GM12878 (cell line): ENCODE measurements around the gene C17orf114.

ENCODE experiments used
- ATAC-seq: fragments of 200-7000 bp; cut with Tn5 transposase; 3 replicates; pipeline ENCODE4 v1.9.1; 2020; ENCODE audit warnings: mild to moderate bottlenecking, moderate library complexity
- BruUV-seq: library from RNA; stranded (reverse); fragments of 400-500 nt; replicated peaks from 2 replicates; lab custom pipeline; 2021; lab: Mats Ljungman, UMichigan
- CTCF ChIA-PET: fragments of 300-600 bp; sonication (Branson Sonifier 250); formaldehyde crosslinking; extraction: SDS; loops from one replicate; lab custom pipeline; 2021; ENCODE audit warnings: inconsistent platforms; lab: Yijun Ruan, JAX
- POLR2A ChIA-PET: fragments of 350-600 bp; formaldehyde crosslinking; extraction: SDS; loops from one replicate; lab custom pipeline; 2021; ENCODE audit warnings: inconsistent platforms; lab: Charles Lee
- RAD21 ChIA-PET: fragments of 300-600 bp; sonication (Branson Sonifier 250); formaldehyde crosslinking; loops from one replicate; lab custom pipeline; 2023; ENCODE audit warnings: antibody characterized with exemption; ENCODE audit not compliant: unreplicated experiment; lab: Charles Lee
- SMC1A ChIA-PET: fragments of 300-600 bp; sonication (Branson Sonifier 250); formaldehyde crosslinking; loops from one replicate; lab custom pipeline; 2023; ENCODE audit not compliant: unreplicated experiment, uncharacterized antibody; lab: Charles Lee
- DNase-seq: peaks from one replicate; pipeline ENCODE4 v3.0.0-alpha.2; 2011; ENCODE audit warnings: low read depth, low spot score
- FAIRE-seq: peaks from 3 replicates; lab custom pipeline; 2011; peaks lifted over from hg19 to GRCh38; lab: Jason Lieb, UNC
- H2AFZ ChIP-seq: 2 replicates; pipeline ENCODE4 v1.6.0; 2011; ENCODE audit warnings: low read depth, low read length, control low read depth; ENCODE audit not compliant: control insufficient read depth
- H3K27ac ChIP-seq: 2 replicates; pipeline ENCODE4 v1.5.1; 2011; ENCODE audit warnings: control low read depth; ENCODE audit not compliant: control insufficient read depth, insufficient read depth
- H3K27me3 ChIP-seq, 2 experiments: replicated peaks in 1 of 2; 2 replicates each; pipeline versions ENCODE4 v1.6.0 to v1.6.1; 2011; ENCODE audit warnings: low read length in 1 of 2; ENCODE audit not compliant: control insufficient read depth in 2 of 2, insufficient read depth in 2 of 2
- H3K36me3 ChIP-seq, 2 experiments: 2 replicates each; pipeline ENCODE4 v1.5.1; 2011; ENCODE audit warnings: low read length in 1 of 2; ENCODE audit not compliant: control insufficient read depth in 2 of 2, insufficient read depth in 2 of 2
- H3K4me1 ChIP-seq: 2 replicates; pipeline ENCODE4 v1.6.1; 2011; ENCODE audit warnings: mild to moderate bottlenecking, low read length, moderate library complexity, mixed read lengths; ENCODE audit not compliant: control insufficient read depth, insufficient read depth
- H3K4me2 ChIP-seq: 2 replicates; pipeline ENCODE4 v1.6.0; 2011; ENCODE audit warnings: control low read depth; ENCODE audit not compliant: control insufficient read depth, insufficient read depth
- H3K4me3 ChIP-seq: fragments of 200-600 bp; sonication (generic); 2 replicates; pipeline ENCODE4 v1.5.1; 2016
- H3K79me2 ChIP-seq: 2 replicates; pipeline ENCODE4 v1.6.0; 2011; ENCODE audit warnings: low read length; ENCODE audit not compliant: control insufficient read depth, insufficient read depth
- H3K9ac ChIP-seq: 2 replicates; pipeline ENCODE4 v1.8.0; 2011; ENCODE audit warnings: low read length, control low read depth, mixed read lengths; ENCODE audit not compliant: control insufficient read depth, insufficient read depth
- H3K9me3 ChIP-seq: replicated peaks from 3 replicates; pipeline ENCODE4 v1.5.1; 2011; ENCODE audit warnings: mild to moderate bottlenecking, low read length; ENCODE audit not compliant: control insufficient read depth, insufficient read depth
- H4K20me1 ChIP-seq: 2 replicates; pipeline ENCODE4 v1.6.0; 2011; ENCODE audit not compliant: control insufficient read depth, insufficient read depth
- CHD2 ChIP-seq: IDR thresholded peaks from 2 replicates; pipeline ENCODE4 v1.6.1; 2011; ENCODE audit warnings: low read depth, low read length, improper control_type of control experiment, borderline replicate concordance
- HDGF ChIP-seq: fragments of 450-650 bp; IDR thresholded peaks from 2 replicates; pipeline ENCODE4 v1.6.1; 2016; ENCODE audit warnings: antibody characterized with exemption
- IKZF2 ChIP-seq, 2 experiments: fragments of 450-650 bp; IDR thresholded peaks; 2 replicates each; pipeline ENCODE4 v1.6.1; 2017; ENCODE audit warnings: mild to moderate bottlenecking in 2 of 2, moderate library complexity in 2 of 2
- JUND ChIP-seq: IDR thresholded peaks from 2 replicates; pipeline ENCODE4 v1.6.1; 2012; ENCODE audit warnings: low read depth, mild to moderate bottlenecking, low read length, improper control_type of control experiment, moderate library complexity
- NRF1 ChIP-seq: conservative IDR thresholded peaks from 2 replicates; pipeline ENCODE4 v1.6.1; 2011; ENCODE audit warnings: mild to moderate bottlenecking, low read depth, low read length, improper control_type of control experiment
- SRF ChIP-seq, 2 experiments: IDR thresholded peaks; 2 replicates each; pipeline ENCODE4 v1.6.1; 2011; ENCODE audit warnings: low read depth in 2 of 2, low read length in 2 of 2, mild to moderate bottlenecking in 1 of 2, moderate library complexity in 1 of 2
- ZNF207 ChIP-seq: fragments of 450-650 bp; IDR thresholded peaks from 2 replicates; pipeline ENCODE4 v1.6.1; 2014; ENCODE audit warnings: antibody characterized with exemption, mild to moderate bottlenecking, borderline replicate concordance
- WGBS: methylation state at CpG from one replicate; pipeline ENCODE4 v1.1.6; 2016; ENCODE audit warnings: low lambda C conversion rate; ENCODE audit not compliant: insufficient replicate concordance, insufficient coverage; ENCODE audit errors: missing lambda C conversion rate; 5-methylcytosine and 5-hydroxymethylcytosine counted together
- in situ Hi-C: fragments of 300-500 bp; cut with MboI; formaldehyde crosslinking; loops from 9 replicates; pipeline ENCODE4 v1.14.3; 2018; ENCODE audit warnings: mixed read lengths
- intact Hi-C: fragments of 100-400 bp; cut with micrococcal nuclease; formaldehyde crosslinking; loops from one replicate; pipeline ENCODE4 v1.14.2; 2022; ENCODE audit not compliant: unreplicated experiment
- TF ChIP-seq, protein P1 (sequence below): fragments of 450-650 bp; IDR thresholded peaks from 2 replicates; pipeline ENCODE4 v1.6.1; 2016; ENCODE audit warnings: mild to moderate bottlenecking

The C17orf114 gene

DNA sequence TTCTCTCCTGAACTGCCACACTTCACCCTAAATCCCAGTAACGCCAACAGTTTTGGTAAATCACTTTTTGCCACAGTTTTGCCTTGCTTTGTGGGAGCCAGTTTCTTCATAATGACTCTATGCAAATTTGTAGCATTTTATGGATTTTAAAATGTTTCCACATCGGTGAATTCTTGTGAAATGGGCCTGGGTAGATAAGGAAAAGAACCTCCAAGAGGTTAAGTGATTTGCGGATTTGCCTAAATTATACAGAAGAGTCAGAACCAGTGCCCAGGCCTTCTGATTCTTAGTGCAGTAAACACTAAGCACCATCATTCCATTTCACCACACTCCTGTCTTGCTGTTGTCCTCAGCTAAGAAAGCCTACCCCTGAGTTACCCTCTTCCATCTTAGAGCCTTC, 49.0 kb upstream of the C17orf114 start:
- SMC1A ChIA-PET, result interaction anchor here (2.0 kb wide), 1 partner anchor 12 kb away, joined by 4 read pairs; no protein-coding TSS in a partner anchor
- H2AFZ ChIP-seq, result no peak overlapping the region
- FAIRE-seq, result no peak
- no peak for ATAC-seq
- no peaks in the 10 kb centered on the region for H3K27me3 ChIP-seq
- intact Hi-C loops (no loop called here), in situ Hi-C loops (no loop called here)
- no peaks in the 10 kb centered on the region for H3K4me1 ChIP-seq
- H3K4me3 ChIP-seq, result no peak overlapping the region
- CTCF ChIA-PET, result no interaction called here
- no peak overlapping the region for H3K27ac ChIP-seq
- POLR2A ChIA-PET, result no interaction called here
- peaks cover 2% of the 10 kb centered on the region for H3K79me2 ChIP-seq
- H3K9ac ChIP-seq, result no peak overlapping the region
- 100% methylated on average over 3 of the region's 3 CpGs for WGBS
- RAD21 ChIA-PET, result no interaction called here
- H3K36me3 ChIP-seq, result no peaks in the 10 kb centered on the region; a peak in 3 of 4 replicates
- no TSS peak for BruUV-seq
- no peak overlapping the region for H3K4me2 ChIP-seq
- TF ChIP-seq SRF (IDR thresholded peaks at IDR 0.05; ENCODE audit: low read depth in 2 of 2, low read length in 2 of 2) (no peak), JUND (no peak), HDGF (no peak), CHD2 (no peak), ZNF207 (no peak), IKZF2 (IDR thresholded peaks at IDR 0.05) (no peak), NRF1 (no peak)
- TF ChIP-seq, protein P1, sequence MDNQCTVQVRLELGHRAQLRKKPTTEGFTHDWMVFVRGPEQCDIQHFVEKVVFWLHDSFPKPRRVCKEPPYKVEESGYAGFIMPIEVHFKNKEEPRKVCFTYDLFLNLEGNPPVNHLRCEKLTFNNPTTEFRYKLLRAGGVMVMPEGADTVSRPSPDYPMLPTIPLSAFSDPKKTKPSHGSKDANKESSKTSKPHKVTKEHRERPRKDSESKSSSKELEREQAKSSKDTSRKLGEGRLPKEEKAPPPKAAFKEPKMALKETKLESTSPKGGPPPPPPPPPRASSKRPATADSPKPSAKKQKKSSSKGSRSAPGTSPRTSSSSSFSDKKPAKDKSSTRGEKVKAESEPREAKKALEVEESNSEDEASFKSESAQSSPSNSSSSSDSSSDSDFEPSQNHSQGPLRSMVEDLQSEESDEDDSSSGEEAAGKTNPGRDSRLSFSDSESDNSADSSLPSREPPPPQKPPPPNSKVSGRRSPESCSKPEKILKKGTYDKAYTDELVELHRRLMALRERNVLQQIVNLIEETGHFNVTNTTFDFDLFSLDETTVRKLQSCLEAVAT, result no peak
- no peak for DNase-seq
- no peaks in the 10 kb centered on the region for H3K9me3 ChIP-seq
- peaks cover 5% of the 10 kb centered on the region for H4K20me1 ChIP-seq
